Measurements from ENCODE around the gene PHC3. TPM values are rescaled to one million over a fixed set of nuclear protein-coding genes. Genes with fewer than 3 reads are reported as not detected.
"Not testable (repeated sequence)": the region's sequence is repeated elsewhere in the genome, so short reads cannot be mapped to it uniquely, and the experiment has no call there.

PHC3 gene
- total RNA-seq, 1 experiment from 2014 or later, result 55.4 TPM

- no peak overlapping the region for H3K27ac ChIP-seq (ENCODE audit: low read depth, low read length, poor library complexity, severe bottlenecking)
- no peak for DNase-seq (ENCODE audit: low spot score)
- H3K4me3 ChIP-seq (ENCODE audit: low read depth, low read length, poor library complexity, severe bottlenecking), result no peak overlapping the region
- H3K27me3 ChIP-seq (replicated peaks; ENCODE audit: insufficient read depth, low read depth, low read length, poor library complexity), result no peaks in the 10 kb centered on the region
- BruUV-seq (replicated peaks), result no TSS peak
- TF ChIP-seq EZH2 (IDR thresholded peaks at IDR 0.05; ENCODE audit: borderline replicate concordance, low read depth, low read length, poor library complexity, severe bottlenecking) (no peak), CTCF (conservative IDR thresholded peaks at IDR 0.05; ENCODE audit: low read depth, low read length) (no peak)
- intact Hi-C loops (cut with micrococcal nuclease; ENCODE audit: unreplicated experiment), result no loop called here
- ChIA-PET POLR2A (ENCODE audit: low non-redundant PET) (interaction anchor here (0.6 kb wide), 1 partner anchor 44 kb away, joined by 5 read pairs; no protein-coding TSS in a partner anchor), CTCF (no interaction called here)
- H3K9me3 ChIP-seq (ENCODE audit: low read depth, low read length, poor library complexity, severe bottlenecking), result no peaks in the 10 kb centered on the region
- no peaks in the 10 kb centered on the region for H3K36me3 ChIP-seq (ENCODE audit: insufficient read depth, low read length, poor library complexity, severe bottlenecking)
- no peaks in the 10 kb centered on the region for H3K4me1 ChIP-seq (ENCODE audit: insufficient read depth, low read length, poor library complexity, severe bottlenecking)
These were observed 20.0 kb upstream of the PHC3 start for GRCh38 chr3:170201527-170201926.

- Histone ChIP-seq H3K4me3 (ENCODE audit: low read depth, low read length, poor library complexity, severe bottlenecking) (no peak overlapping the region), H3K4me1 (ENCODE audit: insufficient read depth, low read length, poor library complexity, severe bottlenecking) (no peaks in the 10 kb centered on the region), H3K27ac (ENCODE audit: low read depth, low read length, poor library complexity, severe bottlenecking) (no peak overlapping the region), H3K9me3 (ENCODE audit: low read depth, low read length, poor library complexity, severe bottlenecking) (no peaks in the 10 kb centered on the region), H3K27me3 (replicated peaks; ENCODE audit: insufficient read depth, low read depth, low read length, poor library complexity) (no peaks in the 10 kb centered on the region), H3K36me3 (ENCODE audit: insufficient read depth, low read length, poor library complexity, severe bottlenecking) (no peaks in the 10 kb centered on the region)
- no peak for DNase-seq (ENCODE audit: low spot score)
- intact Hi-C loops (cut with micrococcal nuclease; ENCODE audit: unreplicated experiment), result no loop called here
- CTCF ChIA-PET, result no interaction called here
- BruUV-seq (replicated peaks), result no TSS peak
- POLR2A ChIA-PET (ENCODE audit: low non-redundant PET), result no interaction called here
- TF ChIP-seq EZH2 (IDR thresholded peaks at IDR 0.05; ENCODE audit: borderline replicate concordance, low read depth, low read length, poor library complexity, severe bottlenecking), result no peak
These were observed 19.5 kb upstream of the PHC3 start for GRCh38 chr3:170200987-170201386.

- no TSS peak for BruUV-seq (replicated peaks)
These were observed 15.3 kb upstream of the PHC3 start for GRCh38 chr3:170196833-170197232.

GRCh38 chr3:170195759-170196158 lies 14.2 kb upstream of the PHC3 start:
- H3K27me3 ChIP-seq (replicated peaks; ENCODE audit: insufficient read depth, low read depth, low read length, poor library complexity); H3K4me3 ChIP-seq (ENCODE audit: low read depth, low read length, poor library complexity, severe bottlenecking); intact Hi-C loops (cut with micrococcal nuclease; ENCODE audit: unreplicated experiment); DNase-seq (ENCODE audit: low spot score); BruUV-seq (replicated peaks); H3K27ac ChIP-seq (ENCODE audit: low read depth, low read length, poor library complexity, severe bottlenecking); H3K4me1 ChIP-seq (ENCODE audit: insufficient read depth, low read length, poor library complexity, severe bottlenecking); POLR2A ChIA-PET (ENCODE audit: low non-redundant PET); H3K36me3 ChIP-seq (ENCODE audit: insufficient read depth, low read length, poor library complexity, severe bottlenecking); H3K9me3 ChIP-seq (ENCODE audit: low read depth, low read length, poor library complexity, severe bottlenecking); CTCF ChIA-PET: not testable (repeated sequence)

More at GRCh38 chr3:170196833-170197232, 15.3 kb upstream of the PHC3 start:
- no peak for DNase-seq (ENCODE audit: low spot score)
- no peak overlapping the region for H3K4me3 ChIP-seq (ENCODE audit: low read depth, low read length, poor library complexity, severe bottlenecking)
- H3K27ac ChIP-seq (ENCODE audit: low read depth, low read length, poor library complexity, severe bottlenecking), result no peak overlapping the region
- ChIA-PET CTCF (no interaction called here), POLR2A (ENCODE audit: low non-redundant PET) (no interaction called here)
- H3K27me3 ChIP-seq (replicated peaks; ENCODE audit: insufficient read depth, low read depth, low read length, poor library complexity), result no peaks in the 10 kb centered on the region
- no peak for TF ChIP-seq EZH2 (IDR thresholded peaks at IDR 0.05; ENCODE audit: borderline replicate concordance, low read depth, low read length, poor library complexity, severe bottlenecking)
- no peak for TF ChIP-seq CTCF (conservative IDR thresholded peaks at IDR 0.05; ENCODE audit: low read depth, low read length)
- no peaks in the 10 kb centered on the region for H3K4me1 ChIP-seq (ENCODE audit: insufficient read depth, low read length, poor library complexity, severe bottlenecking)
- no peaks in the 10 kb centered on the region for H3K9me3 ChIP-seq (ENCODE audit: low read depth, low read length, poor library complexity, severe bottlenecking)
- H3K36me3 ChIP-seq (ENCODE audit: insufficient read depth, low read length, poor library complexity, severe bottlenecking), result no peaks in the 10 kb centered on the region
- intact Hi-C loops (cut with micrococcal nuclease; ENCODE audit: unreplicated experiment), result no loop called here
